Suppressor macrophage treated with lipopolysaccharide for 1 hour (primary cell): ENCODE measurements around the gene LOXL3.

Source experiments
- DNase-seq, 3 donors: peaks; one replicate each; pipeline ENCODE4 v3.0.0-alpha.2; 2020 to 2022

The LOXL3 gene

DNA sequence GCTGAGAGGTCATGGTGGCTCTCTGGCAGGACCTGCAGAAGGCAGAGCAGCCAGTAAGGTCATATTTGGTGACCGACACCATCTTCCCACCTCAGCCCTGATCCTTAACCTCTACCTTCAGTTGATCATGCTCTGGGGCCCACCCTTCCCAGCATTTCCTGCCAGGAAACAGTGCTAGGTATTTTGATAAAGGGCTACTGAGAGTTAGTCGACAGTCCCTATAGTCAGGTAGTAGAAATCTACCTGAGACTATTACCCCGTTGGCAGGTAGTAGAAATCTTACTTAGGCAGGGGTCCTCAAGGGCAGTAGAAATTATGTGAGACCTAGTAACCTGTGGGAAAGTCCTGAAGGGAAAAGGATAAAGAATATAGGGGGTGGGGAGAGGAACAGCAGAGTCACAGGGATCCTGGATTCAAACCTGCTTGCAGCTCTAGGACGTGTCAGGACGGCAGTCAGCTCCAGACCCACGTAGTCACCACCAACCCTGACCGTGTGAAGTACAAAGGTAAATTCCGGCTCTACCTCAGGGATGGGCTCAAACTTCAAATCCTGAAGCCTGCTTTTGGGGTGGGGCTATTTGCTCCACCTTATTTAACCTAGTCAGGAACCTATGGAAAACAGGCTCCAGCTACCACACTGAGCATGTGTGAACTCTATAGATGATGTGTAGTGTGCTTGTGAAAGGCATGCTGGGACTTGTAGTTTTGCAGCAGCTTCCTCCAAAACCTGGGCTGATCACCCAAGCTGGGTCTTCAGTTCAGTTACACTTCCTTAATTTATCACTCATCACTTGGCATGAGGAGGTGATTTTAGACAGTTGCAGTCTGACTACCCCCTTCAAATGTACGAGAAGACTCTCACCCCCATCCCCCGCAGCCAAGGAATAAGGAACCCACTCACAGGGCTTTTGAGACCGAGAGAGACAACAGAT is 27.8 kb downstream of the LOXL3 start, which contains the start of gene DQX1:
Gene DQX1 (minus strand): TSS at position 515 of the 932 bp plus-strand sequence. CDS start 502 bp downstream, at position 13.
- peak; percentile 57 to 72 (median 63) for DNase-seq

DNA sequence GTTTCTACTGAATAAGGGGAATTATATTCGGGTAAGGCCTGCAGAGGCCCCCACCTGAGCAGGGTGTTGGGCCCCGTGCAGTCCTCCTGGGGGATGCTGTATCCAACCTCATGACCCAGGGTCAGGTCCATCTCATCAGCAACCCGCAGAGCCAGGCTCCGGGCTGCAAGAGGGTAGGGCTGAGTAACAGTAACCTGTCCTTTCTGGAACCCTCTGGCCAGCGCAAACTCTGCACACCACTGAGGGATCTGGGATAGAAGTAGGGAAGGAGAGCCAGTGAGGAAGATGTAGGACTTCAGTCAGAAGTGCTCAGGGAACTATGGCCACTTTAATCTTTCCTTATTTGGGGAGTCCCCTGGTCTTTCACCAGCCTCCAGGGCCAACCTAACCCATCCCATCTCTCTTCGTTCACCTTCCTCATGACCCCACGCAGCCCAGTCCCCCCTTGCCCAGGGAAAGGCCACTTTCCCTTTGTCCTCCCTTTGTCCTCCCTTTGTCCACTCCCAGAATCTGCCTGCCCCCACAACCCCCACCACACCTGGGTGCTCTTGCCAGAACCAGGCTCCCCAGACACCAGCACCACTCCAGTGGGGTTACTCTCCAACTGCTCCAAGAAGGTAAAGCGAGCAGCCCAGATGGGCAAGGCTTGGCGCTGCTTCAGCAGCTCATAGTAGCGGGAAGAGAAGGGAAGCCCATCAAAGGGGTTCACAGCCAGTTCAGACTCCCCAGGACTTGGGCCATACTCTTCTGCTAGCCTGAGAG is 28.6 kb downstream of the LOXL3 start:
- no peak for DNase-seq

DNA sequence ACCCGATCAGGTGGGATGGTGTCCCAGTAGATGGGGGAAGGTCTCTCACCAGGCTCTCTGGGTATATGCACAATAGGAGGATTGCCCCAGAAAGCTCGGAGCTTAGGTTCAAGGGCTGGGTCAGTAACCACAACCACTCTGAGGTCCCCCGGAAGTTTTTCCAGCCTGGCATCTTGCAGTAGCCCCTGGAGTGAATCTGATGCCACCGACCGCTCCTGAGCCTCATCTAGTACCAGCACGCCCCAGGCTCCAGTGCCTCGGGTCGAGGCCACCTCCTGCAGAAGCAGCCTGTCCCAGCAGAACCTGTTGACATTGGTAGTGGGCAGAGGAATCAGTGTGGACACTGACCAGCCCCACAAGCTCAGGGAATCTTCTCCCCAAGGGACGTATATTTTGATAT is 29.7 kb downstream of the LOXL3 start:
- DNase-seq, result no peak

DNA sequence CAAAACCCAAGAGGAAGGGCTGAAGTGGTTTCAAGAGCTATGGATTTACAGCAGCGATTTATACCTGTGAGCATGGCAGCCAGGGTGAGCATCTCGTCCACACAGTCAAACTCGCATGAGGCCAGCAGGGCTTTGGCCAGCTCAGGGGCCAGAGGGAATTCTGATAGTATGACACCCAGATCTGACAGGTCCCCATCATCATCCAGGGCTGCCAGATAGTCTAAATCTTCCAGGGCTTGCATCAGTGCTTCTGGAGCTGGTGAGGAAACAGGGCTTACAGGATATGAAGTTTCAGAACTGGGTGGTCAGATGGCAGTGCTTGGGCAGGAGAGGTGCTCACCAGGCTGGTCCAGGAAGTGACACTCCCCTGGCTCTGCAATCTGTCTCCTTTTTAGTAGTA is 31.2 kb downstream of the LOXL3 start:
- DNase-seq, result no peak

DNA sequence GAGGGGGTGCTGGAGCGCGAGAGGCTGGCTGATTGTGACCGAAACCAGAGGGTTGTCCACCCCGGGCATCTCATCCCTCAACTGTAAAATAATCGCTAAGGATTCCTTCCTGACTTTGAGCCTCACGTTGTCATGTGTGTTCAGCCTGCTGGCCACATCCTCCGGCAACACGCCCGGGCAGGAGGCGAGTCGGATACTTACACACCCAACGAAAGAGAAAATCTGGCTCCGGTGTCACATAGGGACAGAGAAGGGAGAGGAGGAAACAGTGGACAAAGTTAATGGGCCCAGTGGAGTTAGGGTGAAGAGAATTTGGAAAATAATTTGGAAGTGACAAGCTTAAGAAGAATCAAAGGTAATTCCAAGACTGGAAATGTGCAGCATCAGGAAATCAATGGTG is 37.1 kb downstream of the LOXL3 start:
- no peak for DNase-seq

DNA sequence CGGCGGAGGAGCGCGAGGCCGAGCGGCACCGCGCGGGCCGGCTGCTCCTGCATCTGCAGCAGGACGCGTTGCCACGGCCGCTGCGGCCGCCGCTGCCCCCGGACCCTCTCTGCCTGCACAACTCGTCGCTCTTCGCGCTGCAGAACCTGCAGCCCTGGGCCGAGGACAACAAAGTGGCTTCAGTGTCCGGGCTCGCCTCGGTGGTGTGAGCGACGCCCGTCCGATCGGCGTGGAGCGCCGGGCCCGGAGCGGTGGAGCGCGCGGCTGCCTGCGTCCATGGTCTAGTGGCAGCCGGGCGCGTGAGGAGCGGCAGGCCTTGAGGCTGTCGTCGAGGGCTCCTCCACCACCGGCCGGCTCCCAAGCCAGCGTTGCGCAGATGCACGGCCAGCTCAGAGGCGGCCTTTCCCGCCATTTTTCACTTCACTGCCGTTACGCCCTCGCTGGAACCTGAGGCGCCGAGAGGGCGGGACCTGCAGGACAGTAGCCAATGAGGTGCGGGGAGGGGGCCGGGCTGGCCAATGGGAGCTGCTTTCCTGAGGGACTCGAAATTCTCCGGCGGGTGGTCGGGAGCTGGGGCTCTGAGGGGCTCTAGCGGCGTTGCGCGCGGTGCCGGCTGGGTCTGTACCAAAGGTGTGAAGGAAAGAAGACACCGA is 37.6 kb downstream of the LOXL3 start:
- DNase-seq, result peak; percentile 66 to 83 (median 71)

DNA sequence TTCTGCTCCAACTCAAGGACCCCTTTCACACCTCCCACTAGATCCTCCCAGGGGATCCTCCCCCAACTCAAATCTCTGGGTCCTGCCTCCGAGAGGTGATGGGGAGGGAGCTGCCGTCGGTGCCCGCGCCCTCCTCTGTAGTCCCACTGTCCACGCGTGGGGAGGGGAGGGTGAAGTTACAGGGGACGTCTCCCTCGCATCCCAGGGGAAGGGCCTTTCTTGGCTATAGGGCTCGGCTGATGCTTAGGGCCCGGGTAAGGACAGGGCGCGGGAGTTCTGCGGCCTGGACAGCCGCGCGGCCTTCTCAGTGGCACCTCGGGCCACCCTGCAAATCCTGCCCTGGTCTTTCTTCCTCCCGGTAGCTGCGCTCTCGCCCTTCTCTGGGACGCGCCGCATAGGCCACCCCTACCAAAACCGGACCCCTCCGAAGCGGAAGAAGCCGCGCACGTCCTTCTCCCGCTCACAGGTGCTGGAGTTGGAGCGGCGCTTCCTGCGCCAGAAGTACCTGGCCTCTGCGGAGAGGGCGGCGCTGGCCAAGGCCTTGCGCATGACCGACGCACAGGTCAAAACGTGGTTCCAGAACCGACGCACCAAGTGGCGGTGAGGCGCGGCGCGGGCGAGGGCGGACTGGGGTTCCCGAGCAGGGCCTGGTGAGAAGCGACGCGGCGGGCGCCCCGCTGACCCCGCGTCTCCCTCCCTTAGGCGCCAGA is 38.3 kb downstream of the LOXL3 start:
- DNase-seq, result peak in 2 of 3 donors; percentile 10 to 21

DNA sequence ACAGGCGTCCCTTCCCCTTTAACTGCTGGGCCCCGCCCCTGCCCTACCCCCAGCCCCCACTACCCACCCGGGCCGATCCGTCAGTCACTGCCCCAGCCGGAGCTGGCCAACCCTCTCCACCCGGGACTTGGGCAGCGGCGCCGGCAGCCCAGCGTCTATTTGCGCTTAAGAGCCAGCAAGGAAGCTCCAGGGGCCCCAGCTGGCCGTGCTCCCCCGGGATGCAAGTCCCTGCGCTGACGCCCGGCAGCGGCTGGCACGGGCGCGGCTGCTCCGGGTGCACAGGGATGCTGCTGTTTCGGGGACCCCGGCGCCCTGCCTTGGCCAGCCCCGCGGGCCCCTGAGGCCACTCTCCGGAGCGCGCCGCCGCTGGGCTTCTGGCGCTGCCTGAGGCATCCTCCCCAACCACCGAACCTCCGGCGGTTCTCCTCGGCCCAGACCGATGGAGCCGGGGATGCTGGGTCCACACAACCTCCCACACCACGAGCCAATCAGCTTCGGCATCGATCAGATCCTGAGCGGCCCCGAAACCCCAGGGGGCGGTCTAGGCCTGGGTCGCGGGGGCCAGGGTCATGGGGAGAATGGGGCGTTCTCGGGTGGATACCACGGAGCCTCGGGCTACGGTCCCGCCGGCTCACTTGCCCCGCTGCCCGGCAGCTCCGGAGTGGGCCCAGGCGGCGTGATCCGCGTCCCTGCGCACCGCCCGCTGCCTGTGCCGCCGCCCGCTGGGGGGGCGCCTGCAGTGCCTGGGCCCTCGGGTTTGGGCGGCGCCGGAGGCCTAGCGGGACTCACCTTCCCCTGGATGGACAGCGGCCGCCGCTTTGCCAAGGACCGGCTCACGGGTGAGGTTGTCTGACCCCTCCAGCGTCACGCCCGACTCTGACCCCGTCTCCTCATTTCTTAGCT is 39.1 kb downstream of the LOXL3 start, which contains the start of gene TLX2:
Gene TLX2 (plus strand): TSS at position 83 of the 903 bp plus-strand sequence. CDS start 357 bp downstream, at position 440.
- DNase-seq, result peak in 2 of 3 donors; percentile 20 to 50

DNA sequence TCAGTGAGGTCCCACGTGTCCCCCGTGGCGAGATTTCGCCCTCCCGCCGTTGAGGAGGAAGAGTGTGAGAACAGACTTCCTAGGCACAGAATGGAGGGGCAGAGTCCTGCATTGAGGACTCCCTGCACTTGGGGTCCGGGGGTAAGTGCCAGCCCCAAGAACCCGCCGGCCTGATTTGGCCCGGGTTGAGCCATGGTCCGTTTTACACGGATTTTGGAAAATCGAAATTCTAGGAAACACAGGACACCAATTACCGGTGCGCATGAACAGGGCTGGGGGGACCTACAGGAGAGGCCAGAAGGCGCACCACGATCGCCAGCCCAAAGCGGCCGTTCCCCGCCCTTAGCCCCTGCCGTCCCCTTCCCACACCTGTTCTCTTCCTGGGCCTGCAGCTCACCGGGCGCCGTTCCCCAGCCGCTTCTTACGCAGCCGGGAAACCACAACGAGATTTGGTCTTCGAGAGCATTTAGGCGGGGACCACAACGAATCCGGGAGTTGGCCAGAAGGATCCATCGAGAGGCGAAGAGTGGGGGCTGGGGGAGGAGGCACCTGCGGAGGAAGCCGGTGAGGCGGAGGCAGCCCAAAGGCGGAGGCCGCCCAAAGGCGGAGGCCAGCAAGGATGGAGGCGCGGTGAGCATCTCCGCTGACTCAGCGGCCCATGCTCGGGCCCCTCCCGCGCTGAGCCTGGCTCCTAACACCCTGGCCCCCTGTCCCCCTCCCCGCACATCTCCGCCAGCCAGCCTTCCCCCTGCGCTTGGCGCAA is 40.0 kb downstream of the LOXL3 start:
- DNase-seq, result peak in 1 of 3 donors; percentile 24

DNA sequence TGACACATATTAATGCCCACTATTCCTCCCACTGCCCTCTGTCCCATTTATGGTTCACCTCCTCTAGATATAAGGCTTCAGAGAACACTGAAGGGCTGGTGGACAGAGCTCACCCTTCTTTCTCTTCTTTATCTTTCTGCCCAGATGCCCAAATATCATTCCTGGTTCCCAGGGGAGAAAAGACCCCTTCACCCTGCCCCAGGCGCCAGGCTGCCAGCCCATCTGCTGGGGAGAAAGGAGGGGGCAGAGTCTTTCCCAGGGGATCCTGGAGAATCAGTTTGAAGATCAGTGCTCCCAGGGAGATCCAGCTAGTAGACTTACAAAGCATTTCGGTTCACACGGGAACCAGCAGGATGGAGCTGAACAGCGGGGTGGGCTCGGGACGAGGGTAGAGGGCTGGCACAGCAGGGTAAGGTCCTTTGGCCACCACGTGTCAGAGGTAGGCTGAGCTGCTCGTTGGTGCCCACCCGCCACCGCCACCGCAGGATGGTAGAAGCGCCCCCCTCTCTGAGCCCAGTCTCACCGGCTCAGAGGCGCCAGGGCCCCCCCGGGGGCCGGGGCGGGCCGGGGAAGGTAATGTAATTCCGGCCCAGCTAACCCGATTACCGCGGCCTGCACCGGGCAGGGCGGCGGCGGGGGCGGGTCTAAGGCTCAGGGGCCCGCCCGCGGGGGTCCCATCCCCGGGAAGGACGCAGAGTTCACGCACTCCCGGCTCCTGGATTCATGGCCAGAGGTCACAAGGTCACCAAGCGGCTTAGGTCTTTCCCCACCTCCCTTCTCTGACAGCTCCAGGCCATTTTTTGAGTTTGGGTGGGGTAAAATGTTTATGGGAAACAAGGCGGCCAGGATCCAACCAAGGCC is 40.8 kb downstream of the LOXL3 start:
- DNase-seq, result no peak

DNA sequence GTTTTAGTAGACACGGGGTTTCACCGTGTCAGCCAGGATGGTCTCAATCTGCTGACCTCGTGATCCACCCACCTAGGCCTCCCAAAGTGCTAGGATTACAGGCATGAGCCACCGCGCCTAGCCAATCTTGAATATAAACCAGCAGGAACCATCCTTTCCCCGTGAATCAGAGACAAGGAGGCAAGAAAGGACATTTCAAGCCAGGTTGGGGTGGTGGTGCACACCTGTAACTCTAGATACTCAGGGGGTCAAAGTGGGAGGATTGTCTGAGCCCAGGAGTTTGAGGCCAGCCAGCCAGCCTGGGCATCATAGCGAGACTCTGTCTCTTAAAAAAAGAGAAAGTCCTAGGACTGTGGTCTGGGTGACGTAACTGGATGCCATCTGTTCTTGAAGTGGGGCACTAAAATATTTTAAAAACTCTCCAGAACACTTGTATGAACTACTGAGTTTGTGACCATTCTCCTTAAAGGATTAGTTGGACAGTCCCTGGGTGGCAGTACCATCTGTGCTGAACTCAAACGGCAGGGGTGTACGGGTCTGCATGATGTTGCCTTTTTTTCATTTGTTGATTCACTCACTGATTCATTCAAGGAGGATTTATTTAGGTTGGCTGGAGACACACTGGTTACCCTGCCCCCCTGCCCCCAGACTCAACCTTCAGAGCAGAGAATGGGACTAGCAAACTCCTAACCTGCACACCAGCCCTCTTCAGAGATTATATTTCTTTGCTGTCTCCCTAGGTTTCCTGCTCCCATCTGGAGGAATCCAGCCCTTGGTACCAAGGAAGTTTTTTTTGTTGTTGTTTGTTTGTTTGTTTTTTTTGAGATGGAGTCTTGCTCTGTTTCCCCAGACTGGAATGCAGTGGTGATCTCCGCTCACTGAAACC is 42.4 kb downstream of the LOXL3 start:
- peak in 1 of 3 donors; percentile 11 for DNase-seq

DNA sequence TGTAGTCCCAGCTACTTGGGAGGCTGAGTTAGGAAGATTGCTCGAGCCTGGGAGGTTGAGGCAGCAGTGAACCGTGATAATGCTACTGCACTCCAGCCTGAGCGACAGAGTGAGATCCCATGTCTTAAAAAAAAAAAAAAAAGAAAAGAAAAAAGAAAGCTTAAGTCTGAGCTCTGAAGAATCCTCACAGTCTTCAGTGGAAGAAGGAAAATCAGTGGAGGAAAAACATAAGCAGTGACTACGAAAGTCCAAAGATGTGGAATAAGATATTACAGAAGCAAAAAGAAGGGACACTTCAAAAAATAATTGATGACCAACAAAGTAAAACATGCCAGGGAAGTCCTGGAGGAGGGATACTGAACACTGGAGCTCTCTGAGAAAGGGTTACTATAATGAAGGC is 43.5 kb downstream of the LOXL3 start:
- DNase-seq, result no peak

DNA sequence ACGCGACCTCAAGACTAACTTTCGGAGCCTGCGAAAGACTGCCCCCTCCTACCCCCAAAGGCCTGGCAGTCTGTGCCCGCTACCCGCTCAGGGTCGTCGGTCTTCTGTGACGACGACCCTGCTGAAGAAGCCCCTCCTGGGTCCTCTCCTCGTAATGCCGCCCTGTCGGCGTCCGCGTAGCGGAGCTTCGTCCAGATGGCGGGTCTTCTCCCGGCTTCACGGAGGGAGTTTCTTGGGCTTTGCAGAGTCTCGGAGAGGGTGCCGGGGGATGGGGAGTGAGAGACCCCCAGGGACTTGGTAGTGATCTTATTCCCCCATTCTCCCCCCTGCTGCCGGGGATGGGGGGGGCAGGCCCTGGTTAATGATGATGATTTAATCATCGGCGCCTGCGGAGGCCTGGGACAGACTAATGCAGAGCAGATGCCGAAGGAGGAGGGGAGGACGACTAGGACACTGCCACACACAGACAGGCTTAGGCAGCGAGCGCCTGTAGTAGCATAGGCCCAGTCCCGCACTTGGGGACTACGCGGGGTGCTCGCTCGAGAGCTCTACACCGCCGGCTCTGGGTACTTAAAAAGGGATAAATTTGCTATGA is 45.7 kb downstream of the LOXL3 start:
- peak in 2 of 3 donors; percentile 10 for DNase-seq

DNA sequence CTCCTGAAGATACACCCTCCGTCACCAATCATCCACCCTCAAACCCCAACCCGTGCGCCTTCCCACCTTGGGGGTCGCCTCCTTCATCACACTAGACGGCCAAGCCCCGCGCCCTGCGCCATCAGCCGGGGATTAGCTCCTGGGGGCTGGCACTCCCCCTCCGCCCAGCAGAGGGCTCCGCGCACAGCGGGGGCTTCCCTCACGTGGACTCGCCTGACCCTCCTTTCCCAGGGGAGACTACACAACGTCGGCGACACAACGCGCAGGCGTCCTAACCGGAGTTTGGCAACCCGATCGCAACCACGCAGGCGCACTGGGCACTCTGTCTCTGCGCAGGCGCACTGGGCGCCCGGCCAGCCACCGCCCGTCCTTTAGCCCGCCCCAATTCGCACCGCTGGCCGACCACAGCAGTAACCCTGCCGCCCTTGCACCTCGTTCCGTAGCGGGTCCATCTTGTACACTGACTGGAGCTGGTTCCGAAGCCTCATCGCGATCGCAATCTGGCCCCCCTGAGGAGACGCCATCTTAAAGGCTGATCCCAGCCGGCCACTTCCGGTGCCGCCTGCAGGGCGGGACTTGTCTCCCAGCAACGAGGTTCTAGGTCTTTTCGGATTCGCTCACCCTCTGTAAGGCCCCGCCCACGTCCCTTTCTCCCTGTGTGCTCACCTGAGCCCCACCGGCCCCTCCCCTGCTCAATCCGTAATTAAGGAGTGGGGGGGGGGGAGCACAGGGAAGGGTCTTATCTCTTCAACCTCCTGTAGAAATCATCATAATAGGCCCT is 46.4 kb downstream of the LOXL3 start, which contains the start of gene PCGF1:
Gene PCGF1 (minus strand): TSS at position 551 of the 781 bp plus-strand sequence. CDS start 27 bp downstream, at position 524.
- DNase-seq, result peak; percentile 99

DNA sequence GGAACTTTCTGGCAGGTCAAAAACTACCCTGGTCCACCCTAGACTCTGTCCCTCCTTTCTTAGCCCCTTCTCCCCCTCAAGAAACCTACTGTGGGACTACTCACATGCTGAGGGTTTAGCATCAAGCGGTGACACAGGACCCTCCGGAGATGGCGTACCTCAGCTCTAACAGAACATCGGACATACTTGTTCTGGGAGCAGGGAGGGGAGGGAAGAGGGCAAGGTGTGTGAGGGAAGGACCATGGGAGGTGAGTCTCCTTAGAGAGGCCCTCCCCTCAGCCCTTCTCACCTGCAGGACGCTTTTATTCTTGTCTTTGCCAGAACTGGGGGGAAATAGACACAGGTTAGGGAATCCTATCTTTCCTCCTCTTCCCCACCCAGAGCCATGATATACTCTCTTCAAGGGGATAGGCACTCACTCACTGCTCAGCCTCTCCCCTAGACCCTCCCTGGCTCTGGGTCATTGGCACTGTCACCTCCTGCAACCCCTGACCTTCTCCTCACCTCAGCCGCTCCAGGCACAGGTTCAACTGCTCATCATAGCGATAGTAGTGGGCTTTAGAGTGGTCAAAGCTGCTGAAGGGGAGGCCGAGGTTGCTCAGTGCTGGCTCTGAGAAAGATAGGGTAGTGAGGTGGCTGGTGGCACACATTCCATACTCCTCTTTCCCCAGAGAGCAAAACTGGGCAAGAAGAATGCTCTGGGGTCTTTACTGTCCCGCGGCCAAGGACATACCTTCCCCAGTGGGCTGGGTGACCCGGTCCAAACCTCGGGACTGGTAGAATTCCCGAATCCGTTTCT is 48.1 kb downstream of the LOXL3 start:
- DNase-seq, result no peak

DNA sequence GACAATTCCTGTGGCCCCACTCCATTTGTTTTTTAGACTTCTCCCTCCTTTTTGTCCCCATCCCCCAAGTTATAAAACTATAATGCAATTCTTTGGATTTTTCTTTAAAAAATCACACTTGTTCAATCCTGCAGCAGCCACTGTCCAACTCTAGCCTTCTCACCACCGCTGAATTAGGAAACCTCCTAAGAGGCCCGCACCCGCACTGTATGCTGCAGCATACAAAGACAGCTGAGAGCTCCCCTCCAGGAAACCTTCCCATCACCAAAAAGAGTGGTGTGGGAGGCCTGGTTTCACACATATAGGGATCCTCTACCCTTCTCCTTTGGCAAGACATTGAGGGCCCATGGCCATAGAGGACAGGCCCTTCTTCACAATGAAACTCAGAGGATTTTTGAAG is 49.2 kb downstream of the LOXL3 start:
- no peak for DNase-seq
